Neutrophil (primary cell): Measurements from ENCODE around the gene PUSL1.

Experiments
- H3K27ac ChIP-seq: fragments of 200-600 bp; sonication (generic); 2 replicates; pipeline ENCODE4 v1.5.1; 2016; ENCODE audit warnings: mild to moderate bottlenecking, moderate library complexity
- H3K27me3 ChIP-seq: fragments of 200-600 bp; sonication (generic); 2 replicates; pipeline ENCODE4 v1.6.0; 2016; ENCODE audit warnings: mild to moderate bottlenecking
- H3K36me3 ChIP-seq: fragments of 200-600 bp; sonication (generic); 2 replicates; pipeline ENCODE4 v1.5.1; 2017
- H3K4me1 ChIP-seq, 2 experiments: fragments of 200-600 bp in 1 of 2; sonication (generic) in 1 of 2; 1 replicate in 1 of 2; 2 replicates in 1 of 2; pipeline versions ENCODE4 v1.5.1 to v1.6.1; 2013 to 2016; ENCODE audit warnings: low read depth in 1 of 2, low read length in 1 of 2, mild to moderate bottlenecking in 1 of 2, moderate library complexity in 1 of 2; ENCODE audit not compliant: control insufficient read depth in 1 of 2, insufficient read depth in 1 of 2
- H3K4me3 ChIP-seq, 2 experiments: fragments of 200-600 bp in 1 of 2; sonication (generic) in 1 of 2; 1 replicate in 1 of 2; 2 replicates in 1 of 2; pipeline ENCODE4 v1.5.1; 2013 to 2016; ENCODE audit warnings: low read depth in 1 of 2, low read length in 1 of 2, mild to moderate bottlenecking in 1 of 2, moderate library complexity in 1 of 2
- H3K9me3 ChIP-seq: fragments of 200-600 bp; sonication (generic); 2 replicates; pipeline ENCODE4 v1.5.1; 2016
- CTCF ChIP-seq: fragments of 200-600 bp; sonication (generic); IDR thresholded peaks from 2 replicates; pipeline ENCODE4 v1.5.1; 2016; ENCODE audit warnings: antibody characterized with exemption

Gene PUSL1

GRCh38 chr1:1298861-1299685 is 9.3 kb upstream of the PUSL1 start:
- no peak overlapping the region for H3K27ac ChIP-seq
- TF ChIP-seq CTCF: no peak

DNA sequence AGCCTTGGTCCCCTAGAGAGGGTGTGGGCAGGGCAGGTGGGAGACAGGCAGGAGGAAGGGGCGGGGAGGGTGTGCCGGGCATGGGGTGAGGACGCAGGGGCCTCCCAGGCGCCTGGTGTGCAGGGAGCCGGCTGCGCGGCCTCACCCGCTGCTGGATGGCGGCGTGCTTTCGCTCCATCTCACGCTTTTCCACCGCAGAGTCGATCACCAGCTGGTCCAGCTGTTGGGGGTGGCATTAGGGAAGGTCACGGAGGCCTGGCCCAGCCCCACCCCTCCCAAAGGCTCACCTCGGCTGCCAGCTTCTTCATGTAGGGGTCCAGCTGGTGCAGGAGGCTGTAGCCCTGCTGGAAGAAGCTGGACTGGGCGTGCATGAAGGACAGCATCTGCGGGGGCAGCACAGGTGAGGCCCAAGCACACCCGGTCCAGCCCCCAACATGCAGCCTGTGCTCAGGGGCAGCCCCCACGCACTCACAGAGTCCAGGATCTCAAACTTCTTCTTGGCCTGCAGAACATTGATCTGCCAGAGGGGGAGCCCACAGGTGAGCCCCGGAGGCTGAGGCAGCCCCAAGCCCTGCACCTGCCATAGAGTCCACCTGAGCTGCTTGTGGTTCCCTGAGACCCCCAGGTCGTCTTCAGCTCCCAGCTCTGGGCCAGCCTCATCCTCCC is 8.6 kb upstream of the PUSL1 start:
- no peaks in the 10 kb centered on the region for H3K27me3 ChIP-seq
- H3K4me1 ChIP-seq: peaks cover 1 to 5% of the 10 kb centered on the region in 2 experiments
- no peaks in the 10 kb centered on the region for H3K9me3 ChIP-seq
- no peak for TF ChIP-seq CTCF
- H3K27ac ChIP-seq: no peak overlapping the region
- no peak overlapping the region for H3K4me3 ChIP-seq
- H3K36me3 ChIP-seq: peaks cover 29% of the 10 kb centered on the region

More at GRCh38 chr1:1298861-1299685, 9.3 kb upstream of the PUSL1 start:
- Histone ChIP-seq H3K36me3 (peaks cover 35% of the 10 kb centered on the region), H3K9me3 (no peaks in the 10 kb centered on the region), H3K4me3 (no peak overlapping the region), H3K4me1 (no peaks in the 10 kb centered on the region), H3K27me3 (no peaks in the 10 kb centered on the region)

DNA sequence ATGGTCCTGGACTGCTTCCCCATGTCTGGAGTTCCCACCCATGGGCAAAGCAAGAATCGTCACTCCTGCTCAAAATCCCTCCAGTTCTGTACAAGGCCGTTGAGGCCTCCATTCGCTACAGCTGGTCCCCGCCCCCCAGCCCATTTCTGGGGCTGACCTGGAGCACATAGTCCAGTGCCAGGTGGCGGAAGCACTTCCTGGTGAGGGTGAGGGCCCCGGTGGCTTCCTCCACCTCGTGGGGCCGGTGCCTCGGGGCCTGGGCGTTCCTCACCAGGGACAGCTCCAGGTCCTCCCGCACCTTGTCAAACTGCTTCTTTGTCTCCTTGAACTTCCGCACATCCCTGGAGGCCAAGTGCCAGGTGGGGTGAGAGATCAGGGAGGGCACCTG is 8.1 kb upstream of the PUSL1 start:
- Histone ChIP-seq H3K4me3 (no peak overlapping the region), H3K27ac (no peak overlapping the region), H3K36me3 (peaks cover 24% of the 10 kb centered on the region), H3K27me3 (no peaks in the 10 kb centered on the region), H3K9me3 (no peaks in the 10 kb centered on the region), H3K4me1 (peaks cover 7 to 10% of the 10 kb centered on the region in 2 experiments)
- TF ChIP-seq CTCF: no peak

GRCh38 chr1:1302006-1302430 is 6.4 kb upstream of the PUSL1 start:
- TF ChIP-seq CTCF: no peak
- H3K36me3 ChIP-seq: peaks cover 8% of the 10 kb centered on the region
- peaks cover 23 to 27% of the 10 kb centered on the region in 2 experiments for H3K4me1 ChIP-seq
- H3K27ac ChIP-seq: no peak overlapping the region
- H3K27me3 ChIP-seq: no peaks in the 10 kb centered on the region
- H3K9me3 ChIP-seq: no peaks in the 10 kb centered on the region
- no peak overlapping the region for H3K4me3 ChIP-seq

DNA sequence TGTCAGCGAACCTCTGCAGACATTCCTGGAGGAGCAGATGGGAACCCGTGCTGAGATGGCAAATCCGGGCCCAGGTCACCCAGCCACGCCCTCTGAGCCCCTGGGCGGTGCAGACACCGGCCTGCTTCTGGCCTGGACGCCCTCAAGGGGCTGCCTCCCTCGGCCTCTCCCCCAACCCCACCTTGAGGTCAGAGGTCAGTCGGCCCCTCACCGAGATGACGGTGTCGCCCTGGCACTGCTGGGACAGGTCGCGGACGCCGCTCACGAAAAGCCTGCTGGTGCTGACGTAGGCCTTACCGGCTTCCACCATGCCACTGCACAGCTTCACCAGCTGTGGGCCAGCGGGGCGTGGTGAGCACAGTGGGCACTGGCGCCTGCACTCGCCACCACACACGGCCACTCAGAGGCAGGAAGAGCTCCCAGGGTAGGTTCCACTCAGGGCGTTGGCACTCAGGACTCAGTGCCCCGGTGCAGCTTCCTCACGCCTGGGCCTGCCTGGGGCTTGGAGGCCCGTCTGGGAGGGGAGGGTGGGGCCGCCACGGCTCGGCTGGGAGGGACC is 5.4 kb upstream of the PUSL1 start:
- TF ChIP-seq CTCF: no peak
- H3K27me3 ChIP-seq: no peaks in the 10 kb centered on the region
- H3K4me3 ChIP-seq: no peak overlapping the region
- no peak overlapping the region for H3K27ac ChIP-seq
- H3K9me3 ChIP-seq: no peaks in the 10 kb centered on the region
- H3K4me1 ChIP-seq: peaks cover 28 to 31% of the 10 kb centered on the region in 2 experiments
- H3K36me3 ChIP-seq: peaks cover 2% of the 10 kb centered on the region
